HCT116 (cell line): ENCODE results near the gene B3GALT2.

Source experiments
- CTCF ChIP-seq, 3 experiments: fragments of 200-600 bp in 1 of 3; sonication (generic) in 1 of 3; IDR thresholded peaks in 2 of 3; conservative IDR thresholded peaks in 1 of 3; 2 replicates each; pipeline ENCODE4 v1.5.1; 2012 to 2017; ENCODE audit warnings: low read depth in 2 of 3, low read length in 2 of 3, antibody characterized with exemption in 1 of 3, borderline replicate concordance in 1 of 3, control low read depth in 1 of 3, mild to moderate bottlenecking in 1 of 3, mixed read lengths in 1 of 3, mixed run types in 1 of 3, moderate library complexity in 1 of 3; ENCODE audit not compliant: insufficient read depth in 1 of 3
- ELF1 ChIP-seq: IDR thresholded peaks from 2 replicates; pipeline ENCODE4 v1.6.1; 2012; ENCODE audit warnings: low read depth, borderline replicate concordance
- POLR2A ChIP-seq: IDR thresholded peaks from 2 replicates; pipeline ENCODE4 v1.7.0; 2011; ENCODE audit warnings: borderline replicate concordance; ENCODE audit not compliant: insufficient read depth, insufficient read length; ENCODE audit errors: extremely low read depth
- POLR2AphosphoS5 ChIP-seq: IDR thresholded peaks from 2 replicates; pipeline ENCODE4 v1.6.1; 2011; ENCODE audit warnings: mild to moderate bottlenecking, low read depth, low read length, moderate library complexity
- RAD21 ChIP-seq: IDR thresholded peaks from 2 replicates; pipeline ENCODE4 v1.6.1; 2012; ENCODE audit warnings: low read depth, mild to moderate bottlenecking
- SIN3A ChIP-seq: IDR thresholded peaks from 2 replicates; pipeline ENCODE4 v1.6.1; 2012; ENCODE audit warnings: low read depth
- TF ChIP-seq, protein P1 (sequence below): IDR thresholded peaks from 2 replicates; pipeline ENCODE4 v1.6.1; 2012; ENCODE audit warnings: low read depth
- TF ChIP-seq, protein P2 (sequence below): IDR thresholded peaks from 2 replicates; pipeline ENCODE4 v1.6.1; 2012

- no peak for TF ChIP-seq POLR2A
- TF ChIP-seq, protein P1, sequence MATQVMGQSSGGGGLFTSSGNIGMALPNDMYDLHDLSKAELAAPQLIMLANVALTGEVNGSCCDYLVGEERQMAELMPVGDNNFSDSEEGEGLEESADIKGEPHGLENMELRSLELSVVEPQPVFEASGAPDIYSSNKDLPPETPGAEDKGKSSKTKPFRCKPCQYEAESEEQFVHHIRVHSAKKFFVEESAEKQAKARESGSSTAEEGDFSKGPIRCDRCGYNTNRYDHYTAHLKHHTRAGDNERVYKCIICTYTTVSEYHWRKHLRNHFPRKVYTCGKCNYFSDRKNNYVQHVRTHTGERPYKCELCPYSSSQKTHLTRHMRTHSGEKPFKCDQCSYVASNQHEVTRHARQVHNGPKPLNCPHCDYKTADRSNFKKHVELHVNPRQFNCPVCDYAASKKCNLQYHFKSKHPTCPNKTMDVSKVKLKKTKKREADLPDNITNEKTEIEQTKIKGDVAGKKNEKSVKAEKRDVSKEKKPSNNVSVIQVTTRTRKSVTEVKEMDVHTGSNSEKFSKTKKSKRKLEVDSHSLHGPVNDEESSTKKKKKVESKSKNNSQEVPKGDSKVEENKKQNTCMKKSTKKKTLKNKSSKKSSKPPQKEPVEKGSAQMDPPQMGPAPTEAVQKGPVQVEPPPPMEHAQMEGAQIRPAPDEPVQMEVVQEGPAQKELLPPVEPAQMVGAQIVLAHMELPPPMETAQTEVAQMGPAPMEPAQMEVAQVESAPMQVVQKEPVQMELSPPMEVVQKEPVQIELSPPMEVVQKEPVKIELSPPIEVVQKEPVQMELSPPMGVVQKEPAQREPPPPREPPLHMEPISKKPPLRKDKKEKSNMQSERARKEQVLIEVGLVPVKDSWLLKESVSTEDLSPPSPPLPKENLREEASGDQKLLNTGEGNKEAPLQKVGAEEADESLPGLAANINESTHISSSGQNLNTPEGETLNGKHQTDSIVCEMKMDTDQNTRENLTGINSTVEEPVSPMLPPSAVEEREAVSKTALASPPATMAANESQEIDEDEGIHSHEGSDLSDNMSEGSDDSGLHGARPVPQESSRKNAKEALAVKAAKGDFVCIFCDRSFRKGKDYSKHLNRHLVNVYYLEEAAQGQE = no peak
- TF ChIP-seq, protein P2, sequence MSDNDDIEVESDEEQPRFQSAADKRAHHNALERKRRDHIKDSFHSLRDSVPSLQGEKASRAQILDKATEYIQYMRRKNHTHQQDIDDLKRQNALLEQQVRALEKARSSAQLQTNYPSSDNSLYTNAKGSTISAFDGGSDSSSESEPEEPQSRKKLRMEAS = no peak
- TF ChIP-seq CTCF (IDR thresholded peaks at IDR 0.05 in 2 of 3, conservative IDR thresholded peaks at IDR 0.05 in 1 of 3; ENCODE audit: borderline replicate concordance in 1 of 3, insufficient read depth in 1 of 3, low read depth in 2 of 3, low read length in 2 of 3) = no peak
- TF ChIP-seq RAD21 = no peak
- TF ChIP-seq SIN3A = no peak
- no peak for TF ChIP-seq POLR2AphosphoS5
- no peak for TF ChIP-seq ELF1
Measured at GRCh38 chr1:193213998-193214397, 27.6 kb upstream of the B3GALT2 start.
